ENCODE measurements around the gene APC.

Gene APC

DNA sequence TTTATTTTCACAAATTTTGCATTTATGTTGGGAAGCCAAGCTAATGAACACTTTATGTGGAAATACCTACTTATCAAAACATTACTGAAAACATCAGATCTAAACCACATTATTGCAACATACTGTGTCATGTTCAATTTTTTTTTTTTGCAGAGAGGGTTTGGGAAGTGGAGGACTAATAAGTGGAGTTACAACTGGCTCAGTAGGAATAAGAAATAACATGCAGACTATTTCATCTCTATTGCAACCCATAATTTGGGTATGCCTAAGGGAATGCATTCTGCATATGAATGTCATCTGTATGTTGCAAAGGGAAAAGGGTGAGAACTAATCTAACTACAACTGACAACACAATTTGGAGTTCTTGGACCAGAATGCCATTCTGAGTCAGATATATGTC, 41.8 kb downstream of the APC start:
- Histone ChIP-seq H3K36me3 (peaks cover 28% of the 10 kb centered on the region), H3K4me3 (ENCODE audit: low read depth, low read length) (no peak overlapping the region), H3K9me3 (no peaks in the 10 kb centered on the region), H3K27me3 (no peaks in the 10 kb centered on the region), H3K4me1 (no peaks in the 10 kb centered on the region)
- TF ChIP-seq, protein P1, sequence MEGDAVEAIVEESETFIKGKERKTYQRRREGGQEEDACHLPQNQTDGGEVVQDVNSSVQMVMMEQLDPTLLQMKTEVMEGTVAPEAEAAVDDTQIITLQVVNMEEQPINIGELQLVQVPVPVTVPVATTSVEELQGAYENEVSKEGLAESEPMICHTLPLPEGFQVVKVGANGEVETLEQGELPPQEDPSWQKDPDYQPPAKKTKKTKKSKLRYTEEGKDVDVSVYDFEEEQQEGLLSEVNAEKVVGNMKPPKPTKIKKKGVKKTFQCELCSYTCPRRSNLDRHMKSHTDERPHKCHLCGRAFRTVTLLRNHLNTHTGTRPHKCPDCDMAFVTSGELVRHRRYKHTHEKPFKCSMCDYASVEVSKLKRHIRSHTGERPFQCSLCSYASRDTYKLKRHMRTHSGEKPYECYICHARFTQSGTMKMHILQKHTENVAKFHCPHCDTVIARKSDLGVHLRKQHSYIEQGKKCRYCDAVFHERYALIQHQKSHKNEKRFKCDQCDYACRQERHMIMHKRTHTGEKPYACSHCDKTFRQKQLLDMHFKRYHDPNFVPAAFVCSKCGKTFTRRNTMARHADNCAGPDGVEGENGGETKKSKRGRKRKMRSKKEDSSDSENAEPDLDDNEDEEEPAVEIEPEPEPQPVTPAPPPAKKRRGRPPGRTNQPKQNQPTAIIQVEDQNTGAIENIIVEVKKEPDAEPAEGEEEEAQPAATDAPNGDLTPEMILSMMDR (IDR thresholded peaks at IDR 0.05; ENCODE audit: low read depth, low read length) = no peak
- DNase-seq = no peak

DNA sequence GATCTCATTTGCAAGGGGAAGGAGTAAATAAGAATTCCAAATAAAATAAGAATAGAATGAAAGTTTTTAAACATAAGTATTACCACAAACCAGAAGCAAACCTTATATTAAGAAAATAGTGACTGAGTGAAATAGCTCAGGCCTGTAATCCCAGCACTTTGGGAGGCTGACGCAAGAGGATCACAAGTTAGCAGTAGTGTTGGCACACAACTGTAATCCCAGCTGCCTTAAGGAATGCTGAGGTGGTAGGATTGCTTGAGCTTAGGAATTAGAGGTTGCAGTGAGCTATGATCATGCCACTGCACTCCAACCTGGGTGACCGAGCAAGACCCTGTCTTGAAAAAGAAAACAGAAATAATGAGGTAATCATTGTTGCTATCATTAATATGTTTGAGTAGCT, 47.0 kb downstream of the APC start:
- no peaks in the 10 kb centered on the region; the same call in 1 of the 2 replicates for H3K4me1 ChIP-seq
- TF ChIP-seq, protein P1 (IDR thresholded peaks at IDR 0.05; ENCODE audit: low read depth, low read length) = no peak
- no peak overlapping the region for H3K4me3 ChIP-seq (ENCODE audit: low read depth, low read length)
- peaks cover 18% of the 10 kb centered on the region for H3K36me3 ChIP-seq
- H3K27me3 ChIP-seq = no peaks in the 10 kb centered on the region
- H3K9me3 ChIP-seq = no peaks in the 10 kb centered on the region
- no peak for DNase-seq

DNA sequence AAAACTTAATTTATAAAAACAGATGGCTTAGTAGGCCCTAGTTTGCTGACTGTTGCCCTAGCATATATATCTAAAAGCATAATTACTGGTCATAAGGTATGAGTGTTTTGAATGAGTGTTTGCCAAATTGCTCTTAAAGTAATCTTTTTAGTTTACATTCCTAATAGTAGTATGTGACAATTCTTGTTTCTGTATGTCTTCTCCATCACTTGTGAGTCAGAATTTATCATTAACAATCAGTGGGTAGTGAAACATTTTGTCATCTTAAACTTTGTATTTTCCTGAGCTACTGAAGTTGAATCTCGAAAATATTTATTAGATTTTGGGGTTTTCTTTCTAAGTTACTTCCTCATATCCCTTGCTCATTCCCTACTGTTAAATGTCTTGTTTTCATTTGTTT, 49.6 kb downstream of the APC start:
- TF ChIP-seq, protein P1 (IDR thresholded peaks at IDR 0.05; ENCODE audit: low read depth, low read length) = no peak
- no peak for DNase-seq
- Histone ChIP-seq H3K27me3 (no peaks in the 10 kb centered on the region), H3K36me3 (peaks cover 11% of the 10 kb centered on the region), H3K4me1 (no peaks in the 10 kb centered on the region; the same call in 1 of the 2 replicates), H3K9me3 (no peaks in the 10 kb centered on the region), H3K4me3 (ENCODE audit: low read depth, low read length) (no peak overlapping the region)

DNA sequence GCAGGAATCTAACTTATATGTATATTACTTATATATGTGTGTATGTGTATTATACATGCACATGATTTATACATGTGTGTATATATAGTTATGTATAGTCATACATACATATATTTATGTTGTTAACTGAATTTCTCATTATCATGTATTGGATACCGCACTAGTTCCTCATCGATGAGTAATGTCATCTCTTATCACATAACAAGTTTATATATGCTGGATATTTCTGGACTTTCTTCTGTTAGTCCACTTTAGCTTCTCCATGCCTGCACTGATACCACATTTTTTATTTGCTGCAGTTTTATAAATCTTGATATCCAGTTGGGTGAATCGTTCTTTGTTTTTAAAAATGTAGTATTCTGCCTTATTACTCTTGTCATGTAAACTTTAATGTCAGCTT, 50.2 kb downstream of the APC start:
- Histone ChIP-seq H3K4me3 (ENCODE audit: low read depth, low read length) (no peak overlapping the region), H3K27me3 (no peaks in the 10 kb centered on the region), H3K4me1 (no peaks in the 10 kb centered on the region; the same call in 1 of the 2 replicates), H3K36me3 (peaks cover 13% of the 10 kb centered on the region), H3K9me3 (no peaks in the 10 kb centered on the region)
- TF ChIP-seq, protein P1 (IDR thresholded peaks at IDR 0.05; ENCODE audit: low read depth, low read length) = no peak
- no peak for DNase-seq

DNA sequence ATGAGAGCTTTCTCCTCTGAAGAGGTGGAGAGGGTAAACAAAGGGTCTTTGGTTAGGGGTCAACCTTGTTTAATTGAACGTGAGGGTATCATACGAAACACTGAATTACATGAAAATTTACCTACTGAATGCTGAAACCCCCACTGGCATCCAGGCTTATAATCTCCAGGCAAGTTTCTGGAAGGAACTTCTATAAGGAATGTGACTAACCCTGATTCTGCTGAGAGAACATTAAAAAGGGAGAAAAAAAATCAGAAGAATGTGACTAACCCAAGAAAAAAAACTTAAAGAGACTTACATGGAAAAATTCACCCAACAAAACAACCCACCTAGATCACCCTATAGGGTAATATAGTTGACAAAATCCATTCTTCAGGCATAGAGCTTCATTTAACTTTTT, 55.5 kb downstream of the APC start:
- TF ChIP-seq, protein P1 (IDR thresholded peaks at IDR 0.05; ENCODE audit: low read depth, low read length) = no peak
- H3K36me3 ChIP-seq = peaks cover 18% of the 10 kb centered on the region
- DNase-seq = no peak

DNA sequence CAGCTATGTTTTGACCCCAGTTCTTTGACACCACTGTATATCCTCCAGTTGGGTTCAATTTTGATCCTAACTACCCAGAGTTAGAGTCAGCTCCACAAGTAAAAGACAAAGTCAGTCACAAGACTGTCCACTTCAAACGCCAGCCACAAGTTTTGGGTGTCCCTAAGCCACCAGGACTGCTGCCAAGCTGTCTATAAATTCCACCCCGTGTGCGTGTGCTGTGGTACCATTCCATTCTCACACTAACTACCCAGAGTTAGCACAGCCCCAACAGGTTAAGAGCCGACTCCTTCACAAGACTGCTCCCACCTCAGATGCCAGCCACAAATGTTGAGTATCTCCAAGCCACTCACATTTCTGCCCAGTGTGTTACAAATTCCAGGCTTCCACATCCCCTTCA, 56.7 kb downstream of the APC start:
- H3K36me3 ChIP-seq = peaks cover 18% of the 10 kb centered on the region
- no peaks in the 10 kb centered on the region for H3K4me1 ChIP-seq
- H3K9me3 ChIP-seq = no peaks in the 10 kb centered on the region
- no peak for DNase-seq
- TF ChIP-seq, protein P1 (IDR thresholded peaks at IDR 0.05; ENCODE audit: low read depth, low read length) = no peak
- no peak overlapping the region for H3K4me3 ChIP-seq (ENCODE audit: low read depth, low read length)
- no peaks in the 10 kb centered on the region for H3K27me3 ChIP-seq

More for the DNA sequence above, 55.5 kb downstream of the APC start:
- Histone ChIP-seq H3K27me3 (no peaks in the 10 kb centered on the region), H3K4me3 (ENCODE audit: low read depth, low read length) (no peak overlapping the region), H3K9me3 (no peaks in the 10 kb centered on the region), H3K4me1 (no peaks in the 10 kb centered on the region)
